Thymus (tissue), 11 donors: ENCODE results near the gene MEA1. TPM values are rescaled to one million over a fixed set of nuclear protein-coding genes. Genes with fewer than 3 reads are reported as not detected.

Source experiments
- DNase-seq, 9 donors: peaks; one replicate each; pipeline ENCODE4 v3.0.0-alpha.2; 2013; ENCODE audit warnings: low spot score in 9 of 9, low read depth in 6 of 9, missing footprints in 1 of 9
- H3K27ac ChIP-seq, 2 donors: one replicate each; pipeline ENCODE4 v1.5.1; 2013; ENCODE audit warnings: control low read depth in 1 of 2, low read depth in 1 of 2, low read length in 1 of 2, mild to moderate bottlenecking in 1 of 2, moderate library complexity in 1 of 2
- H3K27me3 ChIP-seq, 2 donors: one replicate each; pipeline ENCODE4 v1.5.1; 2013; ENCODE audit warnings: low read length in 1 of 2; ENCODE audit not compliant: control insufficient read depth in 2 of 2, insufficient read depth in 1 of 2
- H3K36me3 ChIP-seq, 2 donors: one replicate each; pipeline ENCODE4 v1.5.1; 2013; ENCODE audit warnings: low read length in 1 of 2, mild to moderate bottlenecking in 1 of 2, moderate library complexity in 1 of 2; ENCODE audit not compliant: control insufficient read depth in 2 of 2, insufficient read depth in 2 of 2
- H3K4me1 ChIP-seq, 2 donors: one replicate each; pipeline ENCODE4 v1.5.1; 2013; ENCODE audit warnings: low read length in 2 of 2; ENCODE audit not compliant: control insufficient read depth in 2 of 2, insufficient read depth in 2 of 2
- H3K4me3 ChIP-seq, 2 donors: one replicate each; pipeline ENCODE4 v1.5.1; 2013; ENCODE audit warnings: low read length in 2 of 2, control low read depth in 1 of 2, mild to moderate bottlenecking in 1 of 2
- H3K9me3 ChIP-seq, 2 donors: one replicate each; pipeline ENCODE4 v1.5.1; 2013; ENCODE audit warnings: low read length in 1 of 2, mild to moderate bottlenecking in 1 of 2; ENCODE audit not compliant: control insufficient read depth in 2 of 2, insufficient read depth in 1 of 2
- WGBS: extraction: QIAGEN DNeasy Blood & Tissue Kit; methylation state at CpG from one replicate; pipeline ENCODE4 v1.1.7; 2013; 5-methylcytosine and 5-hydroxymethylcytosine counted together
- polyA plus RNA-seq: library from polyadenylated mRNA; stranded (reverse); fragments of 200-250 nt; gene quantifications from one replicate; pipeline ENCODE4 v1.2.3, GENCODE V29; 2013
- total RNA-seq: library from RNA; stranded (reverse); fragments of 120-200 nt; gene quantifications from one replicate; pipeline ENCODE4 v1.2.4, GENCODE V29; 2013
- donor health status: healthy.

Gene MEA1
- total and polyA plus RNA-seq, 2 donors = 72.3 to 101 TPM

DNA sequence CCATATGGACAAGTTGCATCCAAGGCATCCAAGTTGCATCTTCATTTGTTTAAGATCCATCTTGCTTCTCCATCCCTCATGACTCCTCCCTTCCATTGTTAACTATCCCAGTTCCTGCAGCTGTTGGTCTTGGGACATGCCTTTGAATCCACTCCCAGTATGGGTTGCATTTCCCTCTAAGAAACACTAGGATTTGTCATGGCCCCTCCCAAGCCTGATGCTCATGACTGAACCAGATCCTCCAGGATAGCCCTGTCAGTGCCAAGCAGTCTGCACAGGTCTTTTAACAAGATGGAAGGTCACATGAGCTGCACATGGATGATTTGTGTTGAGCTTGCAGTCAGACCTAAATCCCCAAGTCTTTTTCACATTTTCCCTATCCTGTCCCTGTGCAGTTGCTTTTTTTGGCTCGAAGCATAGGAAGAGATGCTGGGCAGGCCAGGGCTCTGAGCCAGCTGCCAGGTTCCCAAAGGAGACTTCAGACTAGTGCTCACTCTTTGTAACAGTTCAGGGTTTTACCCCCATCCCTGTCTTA, 25.2 kb downstream of the MEA1 start:
- Histone ChIP-seq H3K4me3 (no peak overlapping the region), H3K36me3 (peaks cover 41 to 54% of the 10 kb centered on the region in 2 donors), H3K27ac (no peak overlapping the region), H3K27me3 (no peaks in the 10 kb centered on the region), H3K9me3 (peaks cover 0 to 3% of the 10 kb centered on the region in 2 donors), H3K4me1 (peaks cover 18 to 31% of the 10 kb centered on the region in 2 donors)
- no peak for DNase-seq
- 98% methylated on average over 1 of the region's 1 CpG for WGBS

DNA sequence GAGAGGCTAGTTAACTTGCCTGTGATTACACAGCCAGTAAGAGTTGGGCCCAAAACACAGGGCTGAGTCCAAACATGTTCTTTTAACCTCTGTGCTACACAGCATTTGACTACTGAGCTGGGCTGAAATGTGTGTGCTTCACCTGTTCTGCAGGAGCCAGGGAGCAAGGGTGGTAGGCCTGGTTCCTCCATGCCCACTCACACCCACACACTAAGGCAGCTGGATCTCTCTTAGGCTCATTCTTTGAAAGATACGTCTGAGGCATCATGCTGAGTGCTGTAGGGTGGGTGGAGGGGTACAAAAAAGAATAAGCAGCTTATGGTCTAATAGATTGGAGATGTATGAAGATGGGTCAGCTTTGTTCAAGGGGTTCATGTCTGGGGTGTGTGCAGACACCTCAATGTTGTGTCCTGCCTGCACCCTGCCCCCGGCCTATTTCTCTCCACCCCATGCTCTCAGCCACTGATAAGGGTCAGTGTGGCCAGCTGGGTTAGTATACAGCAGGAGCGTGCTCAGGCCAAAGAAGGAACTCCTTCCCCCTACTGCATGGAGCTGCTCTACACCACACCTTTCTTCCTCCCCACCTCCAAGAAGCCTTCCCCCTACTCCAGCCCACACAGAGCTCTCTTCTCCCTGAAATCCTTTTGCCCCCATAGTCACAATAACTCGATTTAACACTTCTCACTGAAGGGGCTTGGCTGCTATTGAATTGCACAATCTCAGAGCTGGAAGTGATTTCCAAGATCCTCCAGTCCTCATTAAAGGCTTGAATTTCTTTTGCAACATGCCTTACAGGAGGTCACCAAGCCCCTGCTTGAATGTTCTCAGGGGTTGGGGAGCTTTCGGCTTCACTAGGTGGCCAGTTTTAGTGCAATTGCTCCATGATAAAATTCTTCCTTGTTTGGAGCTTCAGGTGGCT, 26.0 kb downstream of the MEA1 start:
- H3K27ac ChIP-seq = no peak overlapping the region
- no peaks in the 10 kb centered on the region for H3K27me3 ChIP-seq
- DNase-seq = no peak
- WGBS = 92% methylated on average over 5 of the region's 5 CpGs
- H3K36me3 ChIP-seq = peaks cover 39 to 49% of the 10 kb centered on the region in 2 donors
- H3K4me1 ChIP-seq = peaks cover 18 to 33% of the 10 kb centered on the region in 2 donors
- H3K9me3 ChIP-seq = peaks cover 0 to 3% of the 10 kb centered on the region in 2 donors
- H3K4me3 ChIP-seq = no peak overlapping the region

DNA sequence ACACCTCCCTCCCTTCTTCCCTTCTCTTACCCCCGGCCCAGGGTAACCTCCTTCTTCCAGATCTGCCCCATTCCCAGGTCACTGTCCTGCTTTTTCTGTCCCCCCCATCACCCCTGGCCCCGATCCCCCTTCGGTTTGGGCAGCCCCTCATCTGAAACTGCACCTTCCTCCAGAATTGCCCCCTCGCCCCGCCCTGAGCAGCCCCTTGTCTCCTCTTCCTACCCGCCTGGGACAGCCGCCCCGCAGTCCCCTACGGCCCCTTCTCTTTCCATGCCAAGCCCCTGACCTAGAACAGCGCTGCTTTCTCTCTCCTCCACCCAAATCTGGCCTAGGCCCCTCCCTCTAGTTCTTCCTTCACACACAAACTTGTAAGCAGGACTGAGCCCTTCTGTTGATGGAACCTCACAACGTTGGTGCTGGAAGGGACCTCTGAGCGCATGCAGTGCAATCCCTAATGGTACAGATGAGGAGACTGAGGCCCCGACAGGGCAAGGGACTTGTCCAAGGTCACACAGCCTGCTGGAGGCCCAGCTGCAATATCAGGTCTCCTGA, 28.7 kb downstream of the MEA1 start:
- H3K4me1 ChIP-seq = peaks cover 20 to 38% of the 10 kb centered on the region in 2 donors
- peaks cover 22 to 29% of the 10 kb centered on the region in 2 donors for H3K36me3 ChIP-seq
- H3K27me3 ChIP-seq = no peaks in the 10 kb centered on the region
- peak in 2 of 9 donors; percentile 27 to 56 for DNase-seq
- WGBS = 13% methylated on average over 13 of the region's 13 CpGs
- H3K4me3 ChIP-seq = peak overlapping the region; percentile 83 to 91
- H3K27ac ChIP-seq = peak overlapping the region in 1 of 2 donors; percentile 77
- H3K9me3 ChIP-seq = peaks cover 0 to 3% of the 10 kb centered on the region in 2 donors

DNA sequence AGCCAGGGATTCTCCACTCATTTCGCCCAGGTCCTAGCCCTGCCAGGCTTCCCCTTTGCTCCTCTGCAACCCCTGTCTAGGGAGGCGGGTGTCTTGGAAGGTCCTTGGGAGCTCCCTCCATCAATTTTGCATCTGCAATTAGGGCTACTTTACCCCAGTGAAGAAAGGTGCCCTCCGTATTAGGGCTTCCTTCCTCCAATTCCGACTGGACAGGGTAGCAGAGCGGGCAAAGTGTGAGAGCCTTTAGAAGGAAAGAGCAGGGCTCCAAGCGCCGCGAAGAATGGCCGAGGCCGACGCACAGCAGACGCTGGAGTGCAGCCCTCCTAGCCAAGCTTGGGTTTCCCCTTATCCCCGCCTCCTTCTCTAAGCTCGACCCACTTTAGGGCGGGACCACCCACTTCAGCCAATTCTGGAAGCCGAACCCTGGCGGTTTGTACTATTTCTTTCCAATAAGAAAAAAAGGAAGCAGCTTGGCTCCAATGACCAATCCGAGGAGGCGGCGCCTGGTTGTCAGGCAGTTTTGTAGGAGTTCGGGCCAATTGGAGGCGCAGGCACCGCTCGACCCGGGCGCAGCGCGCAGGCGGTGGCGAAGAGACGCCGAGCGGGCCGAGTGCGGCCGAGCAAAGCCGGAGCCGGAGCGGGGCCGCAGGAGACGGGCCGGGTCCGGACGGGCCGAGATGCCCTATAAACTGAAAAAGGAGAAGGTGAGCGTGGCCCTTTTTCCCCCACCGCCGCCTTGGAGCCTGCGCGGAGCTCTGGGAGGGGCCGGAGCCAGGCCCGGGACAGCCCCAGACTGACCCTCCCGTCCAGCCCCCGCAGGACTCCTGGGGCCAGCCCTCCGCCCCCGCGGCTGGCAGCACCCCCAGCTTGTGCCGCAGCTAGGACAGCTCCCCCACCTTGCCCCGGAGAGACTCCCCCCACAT, 29.5 kb downstream of the MEA1 start, which contains the start of gene PPP2R5D:
PPP2R5D (plus strand) TSS at position 570 of the 923 bp plus-strand sequence; CDS start at position 678, 108 bp downstream.
- Histone ChIP-seq H3K4me3 (peak within 1 kb of the TSS; percentile 83 to 91), H3K27ac (peak within 1 kb of the TSS; percentile 96), H3K27me3 (no peaks in the 10 kb centered on the region), H3K4me1 (peaks cover 25 to 46% of the 10 kb centered on the region in 2 donors), H3K36me3 (peaks cover 15 to 22% of the 10 kb centered on the region in 2 donors), H3K9me3 (peaks cover 0 to 3% of the 10 kb centered on the region in 2 donors)
- WGBS = under 1% methylated on average over 59 of the region's 59 CpGs
- DNase-seq = peak; percentile 94 to 100 (median 97)

DNA sequence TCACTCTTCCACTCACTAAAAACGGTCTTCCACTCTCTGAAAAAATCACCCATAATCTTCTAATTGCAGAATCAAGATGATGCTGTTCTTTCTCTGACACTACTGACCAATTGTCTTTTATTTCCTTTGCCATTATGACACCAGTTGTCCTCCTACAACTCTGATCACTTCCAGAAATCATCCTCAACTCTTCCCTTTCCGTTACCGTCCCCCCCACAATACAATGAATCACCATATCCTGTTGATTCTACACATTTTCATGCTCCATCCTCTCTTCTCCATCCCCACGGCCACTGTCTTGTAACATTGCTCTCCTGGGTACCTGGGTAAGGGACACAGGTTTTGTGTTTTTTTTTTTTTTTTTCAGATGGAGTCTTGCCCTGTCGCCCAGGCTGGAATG, 31.9 kb downstream of the MEA1 start:
- Histone ChIP-seq H3K4me3 (no peak overlapping the region), H3K27me3 (no peaks in the 10 kb centered on the region), H3K36me3 (peaks cover 0 to 3% of the 10 kb centered on the region in 2 donors), H3K27ac (no peak overlapping the region), H3K9me3 (peaks cover 0 to 3% of the 10 kb centered on the region in 2 donors), H3K4me1 (peaks cover 28 to 53% of the 10 kb centered on the region in 2 donors)
- 97% methylated on average over 5 of the region's 5 CpGs for WGBS
- DNase-seq = no peak

DNA sequence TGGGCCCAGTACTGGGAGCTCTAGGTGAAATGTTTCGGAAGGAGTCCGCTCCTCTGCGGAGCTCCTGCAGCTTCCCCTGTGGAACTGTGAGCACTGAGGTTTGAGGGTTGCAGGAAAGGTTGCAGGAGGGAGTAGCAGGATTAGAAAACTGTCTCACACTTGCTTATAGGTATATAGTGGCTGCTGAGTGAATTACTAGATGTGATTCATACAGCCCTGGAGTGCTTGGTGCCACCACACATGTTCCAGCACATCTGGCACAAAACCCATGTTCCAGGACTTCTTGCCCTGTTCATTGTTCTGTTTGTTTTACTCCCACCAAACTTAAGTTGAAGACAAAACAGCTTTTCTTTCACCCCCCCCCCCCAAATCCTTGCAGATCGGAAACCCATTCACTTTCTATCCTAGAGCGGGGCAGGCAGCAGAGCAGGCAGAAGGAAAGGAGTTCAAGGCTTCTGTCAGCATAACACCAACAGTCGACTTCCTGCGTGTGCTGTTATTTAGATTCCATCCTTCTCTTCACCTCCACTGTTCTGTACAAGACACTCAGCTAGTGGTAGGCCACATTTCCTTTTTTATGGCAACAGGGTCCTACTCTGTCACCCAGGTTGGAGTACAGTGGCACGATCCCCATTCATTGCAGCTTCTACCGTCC, 34.1 kb downstream of the MEA1 start:
- peak in 2 of 9 donors; percentile 36 to 60 for DNase-seq
- Histone ChIP-seq H3K9me3 (peaks cover 0 to 3% of the 10 kb centered on the region in 2 donors), H3K27ac (peak overlapping the region; percentile 91 to 98), H3K4me3 (peak overlapping the region; percentile 85 to 99), H3K27me3 (no peaks in the 10 kb centered on the region), H3K4me1 (peaks cover 12 to 40% of the 10 kb centered on the region in 2 donors), H3K36me3 (peaks cover 0 to 7% of the 10 kb centered on the region in 2 donors)
- 51% methylated on average over 9 of the region's 9 CpGs for WGBS

DNA sequence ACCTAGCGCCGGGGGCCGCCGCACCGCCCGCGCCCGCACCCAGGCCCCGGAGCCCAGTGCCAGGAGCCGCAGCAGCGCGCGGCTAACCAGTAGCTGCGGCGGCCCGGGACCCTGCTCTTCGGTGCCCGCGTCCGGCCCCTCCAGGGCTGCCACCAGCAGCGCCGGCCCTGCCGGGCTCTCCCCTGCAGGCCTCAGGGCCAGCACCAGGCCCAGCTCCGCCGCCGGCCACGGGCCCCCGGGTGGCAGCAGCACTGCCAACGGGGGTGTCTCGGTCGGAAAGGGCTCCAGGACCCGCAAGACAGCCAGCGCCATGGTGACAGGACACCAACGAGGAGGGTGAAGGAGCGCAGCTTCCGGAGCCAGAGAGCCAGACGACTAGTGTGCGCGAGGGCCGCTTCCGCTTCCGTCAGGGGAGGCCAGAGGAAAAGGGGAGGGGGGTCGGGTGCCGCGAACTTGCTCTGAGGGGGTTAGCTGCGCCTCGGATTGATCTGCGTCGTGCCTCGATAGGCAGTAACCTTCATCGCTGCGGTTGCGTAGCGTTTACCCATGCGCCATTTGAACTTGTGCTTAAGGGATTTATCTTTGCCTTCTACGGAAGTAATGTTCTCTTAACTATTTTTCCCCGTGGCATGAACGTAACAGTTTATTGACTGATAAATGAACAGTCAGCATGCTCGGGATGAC, 34.8 kb downstream of the MEA1 start, which contains the start of gene PEX6:
PEX6 (minus strand) TSS at position 343 of the 684 bp plus-strand sequence; CDS start at position 312, 31 bp downstream.
- under 1% methylated on average over 59 of the region's 59 CpGs for WGBS
- Histone ChIP-seq H3K36me3 (peaks cover 2 to 11% of the 10 kb centered on the region in 2 donors), H3K9me3 (peaks cover 0 to 2% of the 10 kb centered on the region in 2 donors), H3K4me1 (peaks cover 12 to 39% of the 10 kb centered on the region in 2 donors), H3K27ac (peak within 1 kb of the TSS; percentile 91 to 98), H3K4me3 (peak within 1 kb of the TSS; percentile 85 to 99), H3K27me3 (no peaks in the 10 kb centered on the region)
- DNase-seq = peak; percentile 83 to 97 (median 91)
